ENCODE measurements around the gene SMIM10L1.

SMIM10L1 gene
- long read RNA-seq, donor 1, full-length matches to known transcripts = 82 of 82 reads
- long read RNA-seq, donor 1, partial matches to known transcripts = 0 of 82 reads
- long read RNA-seq, donor 1, other reads (novel, unspliced or antisense) = 0 of 82 reads
- long read RNA-seq, donor 2, full-length matches to known transcripts = 71 of 71 reads
- long read RNA-seq, donor 2, partial matches to known transcripts = 0 of 71 reads
- long read RNA-seq, donor 2, other reads (novel, unspliced or antisense) = 0 of 71 reads
- long read RNA-seq, donor 3, full-length matches to known transcripts = 38 of 38 reads
- long read RNA-seq, donor 3, partial matches to known transcripts = 0 of 38 reads
- long read RNA-seq, donor 3, other reads (novel, unspliced or antisense) = 0 of 38 reads
- long read RNA-seq, donor 4, full-length matches to known transcripts = 63 of 63 reads
- long read RNA-seq, donor 4, partial matches to known transcripts = 0 of 63 reads
- long read RNA-seq, donor 4, other reads (novel, unspliced or antisense) = 0 of 63 reads
- long read RNA-seq, donor 5, full-length matches to known transcripts = 60 of 60 reads
- long read RNA-seq, donor 5, partial matches to known transcripts = 0 of 60 reads
- long read RNA-seq, donor 5, other reads (novel, unspliced or antisense) = 0 of 60 reads
- long read RNA-seq, donor 6, full-length matches to known transcripts = 69 of 69 reads
- long read RNA-seq, donor 6, partial matches to known transcripts = 0 of 69 reads
- long read RNA-seq, donor 6, other reads (novel, unspliced or antisense) = 0 of 69 reads
- long read RNA-seq, donor 7, full-length matches to known transcripts = 107 of 107 reads
- long read RNA-seq, donor 7, partial matches to known transcripts = 0 of 107 reads
- long read RNA-seq, donor 7, other reads (novel, unspliced or antisense) = 0 of 107 reads
- long read RNA-seq, donor 8, full-length matches to known transcripts = 64 of 64 reads
- long read RNA-seq, donor 8, partial matches to known transcripts = 0 of 64 reads
- long read RNA-seq, donor 8, other reads (novel, unspliced or antisense) = 0 of 64 reads

GRCh38 chr12:11171145-11171968 lies at the start of gene SMIM10L1:
TSS of gene SMIM10L1 (plus strand) at chr12:11171194. CDS start at chr12:11171357, 163 bp downstream.
- DNase-seq = peak; percentile 97

GRCh38 chr12:11130382-11130781 lies 40.6 kb upstream of the SMIM10L1 start:
- DNase-seq = no peak

- DNase-seq = no peak
Measured at GRCh38 chr12:11130999-11131398, 40.0 kb upstream of the SMIM10L1 start.

DNA sequence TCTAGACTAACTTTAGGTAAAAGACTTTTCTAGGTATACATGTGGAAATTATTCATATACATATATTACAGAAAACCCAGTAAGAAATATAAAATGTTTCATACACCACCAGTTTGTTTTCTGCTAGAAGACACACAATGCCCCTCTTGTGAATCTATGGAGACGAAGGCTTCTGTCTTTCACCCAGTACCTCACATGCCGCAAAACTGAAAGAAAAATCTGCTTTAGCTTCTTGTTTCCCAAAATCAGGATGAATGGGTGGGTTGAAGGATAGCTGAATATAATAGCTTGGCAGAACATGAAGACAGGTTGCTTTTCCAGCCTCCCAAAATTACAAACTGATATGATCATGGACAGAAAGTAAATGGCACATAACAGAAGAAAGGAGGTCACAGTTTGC lies 37.8 kb upstream of the SMIM10L1 start:
- no peak for DNase-seq

GRCh38 chr12:11133816-11134215 lies 37.2 kb upstream of the SMIM10L1 start:
- no peak for DNase-seq

GRCh38 chr12:11134305-11134704 lies 36.7 kb upstream of the SMIM10L1 start, which contains the start of gene TAS2R30:
TSS of gene TAS2R30 (minus strand) at chr12:11134644. CDS start at chr12:11134244, 400 bp downstream.
- DNase-seq = no peak

GRCh38 chr12:11136075-11136474 lies 34.9 kb upstream of the SMIM10L1 start:
- DNase-seq = no peak

GRCh38 chr12:11143352-11143751 lies 27.6 kb upstream of the SMIM10L1 start:
- no peak for DNase-seq

DNA sequence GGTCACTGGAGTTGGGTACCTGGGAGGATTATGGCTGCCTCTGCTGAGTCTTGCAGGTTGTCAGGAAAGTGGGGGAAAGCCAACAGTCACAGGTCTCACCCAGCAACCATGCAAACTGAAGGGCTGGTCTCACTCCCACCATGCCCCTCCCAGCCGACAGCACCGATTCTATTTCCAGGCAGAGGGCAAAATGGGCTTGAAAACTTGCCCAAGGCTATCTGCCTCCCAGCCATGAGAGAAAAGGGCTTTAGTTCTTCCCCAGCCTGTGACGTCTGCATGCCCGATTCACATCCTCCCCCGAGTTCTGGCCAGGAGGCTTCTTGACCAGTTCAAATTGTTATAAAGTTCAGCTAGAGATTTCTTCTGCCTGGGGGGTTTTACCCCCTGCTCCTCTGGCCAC lies 26.7 kb upstream of the SMIM10L1 start:
- DNase-seq = no peak

GRCh38 chr12:11147420-11147819 lies 23.6 kb upstream of the SMIM10L1 start:
- DNase-seq = no peak

GRCh38 chr12:11150832-11151231 lies 20.2 kb upstream of the SMIM10L1 start:
- no peak for DNase-seq

GRCh38 chr12:11152725-11153124 lies 18.3 kb upstream of the SMIM10L1 start:
- DNase-seq = no peak

DNA sequence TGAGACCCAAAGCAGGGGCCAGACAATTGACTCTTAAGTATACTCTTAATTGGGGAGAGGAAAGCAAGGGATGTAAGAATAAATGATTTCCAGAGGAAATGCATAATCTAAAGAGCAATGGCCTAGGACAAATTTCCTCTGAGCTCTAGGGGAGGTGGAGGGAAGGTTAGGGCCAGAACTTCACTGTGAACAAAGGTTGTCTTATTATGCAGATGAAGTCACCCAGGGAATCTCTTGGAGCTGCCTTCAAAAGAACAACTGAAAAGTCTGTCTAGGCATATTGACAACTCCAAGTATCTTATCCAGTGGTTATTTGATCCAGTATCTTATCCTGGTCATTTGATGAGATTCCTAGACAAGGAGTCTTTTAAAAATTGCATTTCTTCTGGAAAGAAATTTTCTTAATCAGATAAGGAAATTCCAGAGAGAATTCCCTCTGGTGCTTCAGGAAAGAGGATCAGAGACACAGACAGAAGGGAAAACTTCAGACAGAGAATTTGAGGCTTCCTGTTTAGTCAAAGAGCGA lies 16.5 kb upstream of the SMIM10L1 start:
- no peak for DNase-seq

DNA sequence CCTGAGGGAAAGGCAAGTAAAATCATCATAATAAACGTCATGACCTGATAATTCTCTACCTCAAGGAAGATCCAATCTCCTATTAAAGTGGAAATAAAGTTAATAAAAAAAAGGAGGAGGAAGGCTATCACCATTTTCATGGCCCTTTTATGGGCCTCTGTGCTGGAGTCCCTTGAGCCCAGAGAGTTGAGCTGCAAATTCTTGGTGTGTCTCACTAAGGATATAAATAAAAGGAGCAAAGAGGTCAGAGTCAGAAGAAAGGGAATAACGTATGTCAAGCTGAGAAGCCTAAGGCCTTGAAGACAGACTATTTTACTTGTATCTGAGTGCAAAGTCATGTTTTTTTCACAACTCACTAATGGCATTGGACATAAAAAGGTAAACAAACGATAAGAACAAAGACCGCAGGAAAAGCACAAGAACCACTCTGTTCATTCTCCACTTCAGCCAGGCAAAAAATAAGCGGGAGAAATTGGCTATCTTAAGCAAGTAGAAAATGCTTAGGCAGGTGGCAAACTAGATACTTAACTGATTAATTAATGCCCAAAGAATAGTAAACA lies 12.0 kb upstream of the SMIM10L1 start:
- no peak for DNase-seq

- no peak for DNase-seq
Measured at GRCh38 chr12:11162502-11162901, 8.5 kb upstream of the SMIM10L1 start.

DNA sequence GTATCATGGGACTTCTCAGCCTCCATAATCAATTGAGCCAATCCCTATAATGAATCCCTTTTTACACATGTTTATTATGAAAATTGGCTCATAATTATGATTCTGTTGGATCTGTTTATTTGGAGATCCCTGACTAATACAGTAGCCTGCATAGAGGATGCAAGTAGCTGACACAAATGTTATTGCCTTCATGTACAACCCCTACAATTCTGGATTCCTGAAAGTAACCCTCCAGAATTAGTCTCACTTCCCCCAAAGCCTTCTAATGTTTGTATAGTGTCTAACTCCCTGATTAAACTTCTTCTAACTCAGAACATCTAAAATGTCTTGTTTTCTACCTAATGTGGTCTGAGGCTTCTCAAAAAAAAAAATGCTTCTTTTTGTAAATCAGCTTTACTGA lies 6.6 kb upstream of the SMIM10L1 start:
- DNase-seq = no peak

DNA sequence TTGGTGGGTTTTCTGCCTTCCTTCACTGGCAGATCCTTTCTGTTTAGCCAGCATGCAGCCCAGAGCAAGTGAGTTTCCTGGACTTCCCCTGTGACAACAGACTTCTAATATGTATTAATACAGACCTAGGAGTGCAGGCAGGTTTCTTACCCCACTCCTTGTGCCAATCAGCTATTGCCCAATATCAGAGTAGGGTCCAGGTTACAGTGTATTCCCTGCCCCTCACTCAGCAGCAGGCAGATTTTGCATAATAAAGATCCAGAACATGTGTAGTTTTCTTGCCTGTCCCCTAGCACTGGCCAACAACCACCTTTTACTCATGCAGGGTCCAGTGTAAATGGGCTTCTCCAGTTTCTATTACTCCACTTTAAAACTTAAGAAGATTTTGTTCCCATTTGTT lies 4.7 kb upstream of the SMIM10L1 start:
- DNase-seq = no peak

GRCh38 chr12:11170810-11171144 lies 217 bp upstream of the SMIM10L1 start:
- DNase-seq = no peak

- peak; percentile 67 for DNase-seq
Measured at GRCh38 chr12:11171969-11172675, 1.1 kb downstream of the SMIM10L1 start.

DNA sequence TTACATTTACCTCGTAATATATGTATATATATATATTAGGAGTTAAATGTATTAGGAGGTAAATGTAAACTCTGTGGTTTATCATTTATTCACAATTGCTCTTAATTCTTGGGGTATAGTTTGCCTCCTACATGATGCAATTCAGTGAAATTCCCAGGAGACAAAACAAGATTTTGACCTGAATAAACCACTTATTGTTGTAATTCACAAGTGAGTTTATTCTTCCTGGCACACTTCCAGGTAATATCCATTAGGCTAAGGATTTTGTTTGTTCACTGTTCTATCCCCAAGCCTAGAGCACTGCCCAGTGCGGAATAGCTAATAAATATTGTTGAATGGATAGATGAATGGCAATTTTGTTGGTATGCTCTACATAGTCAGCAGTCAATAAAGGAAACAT lies 3.0 kb downstream of the SMIM10L1 start:
- no peak for DNase-seq

DNA sequence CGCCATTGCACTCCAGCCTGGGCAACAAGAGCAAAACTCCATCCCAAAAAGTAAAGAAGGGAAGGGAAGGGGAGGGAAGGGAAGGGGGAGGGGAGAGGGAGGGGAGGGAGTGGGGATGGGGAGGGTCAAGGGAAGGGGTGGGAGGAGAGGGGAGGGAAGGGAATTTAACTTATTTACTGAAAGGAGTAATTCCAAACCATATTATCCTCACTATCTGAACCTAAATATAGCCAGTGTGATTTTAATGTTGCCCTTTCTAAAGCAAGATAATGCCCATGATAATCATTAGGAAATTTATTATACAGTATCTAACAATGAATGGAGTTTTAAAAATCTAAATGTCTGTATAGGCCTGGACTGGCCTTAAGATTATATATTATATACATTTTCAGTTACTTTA lies 7.3 kb downstream of the SMIM10L1 start:
- no peak for DNase-seq
